Right lobe of liver (tissue), 4 donors: ENCODE results near the gene SLC17A3.

Experiments used
- CTCF ChIP-seq, 4 donors: fragments of 200-600 bp in 3 of 4; fragments of 450-650 bp in 1 of 4; IDR thresholded peaks; one replicate each; pipeline versions ENCODE4 v1.5.1 to v1.8.0; 2016 to 2022; ENCODE audit warnings: antibody characterized with exemption in 4 of 4, mild to moderate bottlenecking in 2 of 4
- POLR2A ChIP-seq: fragments of 450-650 bp; IDR thresholded peaks from one replicate; pipeline ENCODE4 v1.6.1; 2017; ENCODE audit warnings: antibody characterized with exemption, mild to moderate bottlenecking
- donor health status: DM: no; HTN: no; CAD: no.
- donor health status: DM: no; HTN: no; CAD: no.
- donor health status: DM: no; HTN: yes; CAD: no.

GRCh38 chr6:25816252-25816651, 57.8 kb downstream of the SLC17A3 start:
- TF ChIP-seq CTCF (IDR thresholded peaks at IDR 0.05) (no peak), POLR2A (no peak)
